Skeletal muscle satellite cell (primary cell): ENCODE data around the gene MVD.

ENCODE experiments used
- H3K27me3 ChIP-seq: 2 replicates; pipeline ENCODE4 v1.7.0; 2013; ENCODE audit warnings: low read length; ENCODE audit not compliant: control insufficient read depth, insufficient read depth
- H3K36me3 ChIP-seq: 2 replicates; pipeline ENCODE4 v1.7.0; 2013; ENCODE audit warnings: mild to moderate bottlenecking, control low read depth, low read length; ENCODE audit not compliant: insufficient read depth
- H3K4me1 ChIP-seq: 2 replicates; pipeline ENCODE4 v1.7.0; 2013; ENCODE audit warnings: low read length; ENCODE audit not compliant: control insufficient read depth, insufficient read depth
- H3K4me2 ChIP-seq: 2 replicates; pipeline ENCODE4 v1.7.0; 2013; ENCODE audit warnings: mild to moderate bottlenecking, low read length
- H3K4me3 ChIP-seq: 2 replicates; pipeline ENCODE4 v1.7.0; 2013; ENCODE audit warnings: low read length
- H3K9ac ChIP-seq: 2 replicates; pipeline ENCODE4 v1.7.0; 2013; ENCODE audit warnings: mild to moderate bottlenecking, low read depth, low read length, moderate library complexity
- H3K9me3 ChIP-seq: replicated peaks from 2 replicates; pipeline ENCODE4 v1.7.0; 2013; ENCODE audit warnings: mild to moderate bottlenecking, control low read depth, low read length

MVD gene

DNA sequence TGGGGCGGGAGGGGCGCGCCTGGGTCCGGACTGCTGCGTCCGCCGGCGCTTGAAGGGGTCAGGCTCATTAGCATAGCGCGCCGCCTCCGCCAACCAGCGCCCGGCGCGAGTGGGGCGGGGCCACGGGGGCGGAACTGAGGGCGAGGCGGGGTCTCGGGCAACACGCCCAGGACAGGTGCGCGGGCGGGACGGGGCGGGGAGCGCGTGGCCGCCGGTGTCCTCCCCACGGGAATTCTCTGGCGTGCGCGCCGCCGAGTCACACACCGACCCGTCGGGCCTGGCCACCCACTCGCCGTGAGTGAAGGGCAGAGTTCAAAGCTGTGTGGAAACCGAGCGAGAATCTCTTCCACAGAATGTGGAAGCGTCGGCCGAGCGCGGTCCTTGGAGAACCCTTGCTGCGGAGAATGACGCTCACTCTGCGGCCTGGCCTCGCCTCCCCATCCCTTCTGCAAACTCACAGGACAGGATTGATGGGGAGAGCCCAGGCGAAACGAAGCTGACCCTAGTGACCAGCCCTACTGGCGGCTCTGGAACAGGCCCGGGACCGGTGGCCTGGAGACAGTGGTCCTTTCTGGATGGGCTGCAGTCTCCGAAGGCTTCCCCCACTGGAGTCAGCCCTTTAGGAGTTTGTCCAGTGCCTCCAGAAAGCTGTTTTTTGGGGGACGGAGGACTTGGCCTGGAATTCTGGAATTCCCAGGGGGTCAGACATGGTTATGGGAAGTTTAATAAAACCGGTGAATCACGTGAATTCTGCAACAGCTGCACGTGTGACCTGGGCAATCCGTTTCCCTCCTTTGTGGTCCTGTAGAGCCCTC lies 23.8 kb upstream of the MVD start, which contains the start of gene SNAI3:
Gene SNAI3 (minus strand): TSS at position 69 of the 815 bp plus-strand sequence. CDS start 101 bp downstream, outside the sequence.
- peaks cover 28% of the 10 kb centered on the region for H3K4me1 ChIP-seq
- peaks cover 51% of the 10 kb centered on the region for H3K27me3 ChIP-seq
- no peaks in the 10 kb centered on the region for H3K9me3 ChIP-seq
- peak within 1 kb of the TSS; percentile 66 for H3K4me3 ChIP-seq
- H3K36me3 ChIP-seq: no peaks in the 10 kb centered on the region
- H3K4me2 ChIP-seq: peak within 1 kb of the TSS; percentile 93
- H3K9ac ChIP-seq: no peak within 1 kb of the TSS

DNA sequence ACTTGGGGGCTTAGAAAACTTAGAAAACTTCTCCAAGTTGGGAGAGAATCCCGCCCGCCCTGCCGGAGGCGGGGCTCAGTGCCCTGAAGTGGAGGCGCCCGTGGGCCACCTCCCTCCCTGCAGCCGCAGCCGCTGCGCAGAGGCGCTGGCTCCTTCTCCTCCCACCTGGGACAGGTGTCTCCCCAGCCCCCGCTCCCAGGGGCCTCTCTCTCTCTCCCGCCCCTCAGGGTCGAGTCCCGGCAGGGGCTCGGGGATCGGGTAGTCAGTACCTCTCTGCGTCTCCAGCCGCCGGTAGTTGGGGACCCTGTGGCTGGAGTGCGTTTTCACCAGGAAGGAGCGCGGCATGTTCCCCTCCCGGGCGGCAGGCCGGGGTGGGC lies 23.2 kb upstream of the MVD start:
- peaks cover 29% of the 10 kb centered on the region for H3K4me1 ChIP-seq
- H3K9me3 ChIP-seq: no peaks in the 10 kb centered on the region
- H3K4me3 ChIP-seq: peak overlapping the region; percentile 66
- H3K4me2 ChIP-seq: peak overlapping the region; percentile 93
- H3K27me3 ChIP-seq: peaks cover 51% of the 10 kb centered on the region
- no peaks in the 10 kb centered on the region for H3K36me3 ChIP-seq
- no peak overlapping the region for H3K9ac ChIP-seq

DNA sequence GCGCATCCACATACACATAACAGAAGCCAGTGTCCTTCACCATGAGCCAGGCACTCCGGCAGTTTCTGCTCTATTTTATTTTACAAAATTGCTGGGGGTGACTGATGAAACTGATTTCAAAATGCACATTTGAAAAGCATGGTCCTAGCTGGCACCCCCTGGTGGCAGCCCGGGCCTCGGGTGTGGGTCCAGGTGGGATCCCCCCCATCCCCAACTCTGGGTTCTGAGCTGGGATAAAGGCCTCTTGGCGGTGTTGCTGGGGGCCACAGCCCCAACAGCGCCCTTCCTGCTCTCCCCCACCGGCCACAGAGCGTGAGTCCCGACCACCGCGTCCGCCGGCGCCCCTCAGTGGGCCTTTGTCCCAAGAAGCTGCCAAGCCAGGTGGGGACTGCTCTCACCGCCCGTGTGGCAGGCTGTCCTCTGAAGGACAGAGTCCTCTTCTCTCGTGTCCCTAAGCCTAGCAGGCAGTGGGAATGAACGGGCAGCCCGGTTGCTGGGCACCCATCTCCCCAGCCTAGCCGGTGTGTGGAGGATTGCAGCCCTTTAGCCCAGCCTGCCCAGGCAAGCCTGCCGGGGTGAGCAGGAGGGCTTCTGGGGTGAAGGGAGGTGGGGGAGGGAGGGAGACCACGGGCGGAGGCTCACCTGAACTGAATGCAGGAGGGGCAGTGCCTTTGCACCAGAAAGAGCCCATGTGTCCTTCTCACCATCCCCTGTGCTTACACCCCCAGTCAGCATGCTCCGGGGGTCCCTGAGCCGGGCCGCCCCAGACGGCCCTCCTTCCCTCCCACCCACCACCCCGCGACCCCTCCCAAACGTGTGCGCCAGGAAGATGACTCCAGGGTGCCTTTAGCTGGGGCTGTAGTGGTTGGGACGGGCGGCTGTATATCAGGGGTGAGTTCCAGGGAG lies 22.5 kb upstream of the MVD start:
- peak overlapping the region; percentile 93 for H3K4me2 ChIP-seq
- peaks cover 29% of the 10 kb centered on the region for H3K4me1 ChIP-seq
- H3K9me3 ChIP-seq: no peaks in the 10 kb centered on the region
- H3K36me3 ChIP-seq: no peaks in the 10 kb centered on the region
- H3K9ac ChIP-seq: no peak overlapping the region
- H3K4me3 ChIP-seq: peak overlapping the region; percentile 66
- H3K27me3 ChIP-seq: peaks cover 45% of the 10 kb centered on the region

DNA sequence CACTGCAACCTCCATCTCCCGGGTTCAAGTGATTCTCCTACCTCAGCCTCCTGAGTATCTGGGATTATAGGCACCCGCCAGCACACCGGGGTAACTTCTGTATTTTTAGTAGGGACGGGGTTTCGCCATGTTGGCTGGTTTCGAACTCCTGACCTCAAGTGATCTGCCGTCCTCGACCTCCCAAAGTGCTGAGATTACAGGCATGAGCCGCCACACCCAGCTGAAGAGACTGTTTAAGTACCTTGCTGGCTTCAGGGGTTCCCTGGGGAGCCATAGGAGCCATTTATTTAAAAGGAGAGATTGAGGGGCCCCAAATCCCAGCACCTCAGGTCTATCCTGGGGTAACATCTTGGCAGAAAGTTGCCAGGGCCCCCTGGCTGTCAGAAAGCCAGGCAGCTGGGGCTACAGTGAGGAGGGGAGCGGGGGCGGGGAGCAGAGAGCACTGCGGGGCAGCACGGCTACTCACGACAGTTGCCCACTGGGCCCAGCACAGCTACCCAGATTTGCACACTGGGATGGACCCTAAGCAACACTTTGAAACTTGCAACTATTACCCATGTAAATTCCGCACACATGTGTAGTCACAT lies 21.8 kb upstream of the MVD start:
- H3K9ac ChIP-seq: no peak overlapping the region
- no peak overlapping the region for H3K4me2 ChIP-seq
- H3K36me3 ChIP-seq: no peaks in the 10 kb centered on the region
- H3K27me3 ChIP-seq: peaks cover 41% of the 10 kb centered on the region
- no peaks in the 10 kb centered on the region for H3K9me3 ChIP-seq
- peaks cover 29% of the 10 kb centered on the region for H3K4me1 ChIP-seq
- no peak overlapping the region for H3K4me3 ChIP-seq

DNA sequence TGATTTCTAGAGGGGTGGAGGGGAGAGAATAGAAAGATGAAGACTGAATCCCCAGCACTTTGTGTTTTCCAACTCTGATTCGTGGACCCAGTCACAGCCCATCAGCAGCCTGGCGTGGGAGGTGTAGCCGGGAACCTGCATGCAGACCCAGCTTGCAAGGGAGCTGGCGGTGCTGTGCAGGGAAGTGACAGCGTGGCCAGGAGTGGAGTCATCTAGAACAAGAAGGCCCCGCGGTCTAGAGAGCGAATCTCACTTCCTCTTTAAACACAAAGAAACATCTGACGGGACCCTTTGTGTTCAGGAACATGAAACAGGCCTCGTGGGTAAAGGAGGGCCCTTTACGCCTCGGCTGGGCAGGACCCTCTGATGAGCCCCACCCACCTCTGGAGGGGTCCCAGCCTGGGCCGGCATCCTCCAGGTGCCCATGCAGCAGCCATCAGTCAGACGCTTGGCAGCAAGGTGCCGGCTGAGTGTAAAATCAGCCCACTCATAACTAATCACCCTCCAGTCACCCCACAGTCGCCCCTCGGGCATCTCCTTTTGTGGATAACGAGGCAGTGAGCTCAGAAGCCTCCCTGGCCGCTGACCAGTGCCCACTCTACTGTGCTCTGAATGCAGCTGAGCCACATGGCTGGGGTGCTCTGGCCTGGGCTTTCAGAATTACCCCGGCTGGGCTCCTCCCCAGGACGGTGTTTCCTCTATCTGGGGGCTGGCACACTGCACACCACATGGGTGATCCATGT lies 19.0 kb upstream of the MVD start:
- no peaks in the 10 kb centered on the region for H3K9me3 ChIP-seq
- no peaks in the 10 kb centered on the region for H3K36me3 ChIP-seq
- peaks cover 47% of the 10 kb centered on the region for H3K27me3 ChIP-seq
- no peak overlapping the region for H3K4me2 ChIP-seq
- H3K9ac ChIP-seq: no peak overlapping the region
- no peak overlapping the region for H3K4me3 ChIP-seq
- H3K4me1 ChIP-seq: peaks cover 33% of the 10 kb centered on the region

DNA sequence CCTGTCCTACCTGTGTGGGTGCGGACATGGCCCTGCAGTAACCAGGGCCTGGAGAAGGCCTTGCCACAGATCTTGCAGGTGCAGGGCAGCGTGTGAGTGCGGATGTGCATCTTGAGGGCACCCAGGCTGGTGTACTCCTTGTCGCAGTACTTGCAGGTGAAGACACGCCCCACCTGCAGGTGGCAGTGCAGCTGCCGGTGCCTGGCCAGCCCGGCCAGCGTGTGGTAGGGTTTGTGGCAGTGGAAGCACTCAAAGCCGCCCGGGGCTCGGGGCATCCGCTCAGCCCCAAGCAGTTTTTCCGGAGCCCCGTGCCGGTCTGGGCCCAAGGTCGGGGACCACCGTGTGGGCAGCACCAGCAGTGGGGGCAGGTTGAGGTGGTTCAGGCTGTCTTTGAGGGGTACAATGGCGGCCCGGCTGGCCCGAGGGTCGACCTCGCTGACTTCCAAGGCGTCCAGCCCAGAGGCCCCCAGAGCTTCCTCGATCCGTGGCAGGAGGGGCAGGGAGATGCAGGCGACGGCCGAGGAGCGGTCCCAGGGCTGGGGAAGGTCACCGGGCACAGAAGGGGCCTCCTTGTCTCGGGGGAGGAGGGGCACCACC lies 18.3 kb upstream of the MVD start:
- Histone ChIP-seq H3K27me3 (peaks cover 54% of the 10 kb centered on the region), H3K9me3 (no peaks in the 10 kb centered on the region), H3K36me3 (no peaks in the 10 kb centered on the region), H3K4me2 (no peak overlapping the region), H3K4me3 (no peak overlapping the region), H3K9ac (no peak overlapping the region), H3K4me1 (peaks cover 28% of the 10 kb centered on the region)

DNA sequence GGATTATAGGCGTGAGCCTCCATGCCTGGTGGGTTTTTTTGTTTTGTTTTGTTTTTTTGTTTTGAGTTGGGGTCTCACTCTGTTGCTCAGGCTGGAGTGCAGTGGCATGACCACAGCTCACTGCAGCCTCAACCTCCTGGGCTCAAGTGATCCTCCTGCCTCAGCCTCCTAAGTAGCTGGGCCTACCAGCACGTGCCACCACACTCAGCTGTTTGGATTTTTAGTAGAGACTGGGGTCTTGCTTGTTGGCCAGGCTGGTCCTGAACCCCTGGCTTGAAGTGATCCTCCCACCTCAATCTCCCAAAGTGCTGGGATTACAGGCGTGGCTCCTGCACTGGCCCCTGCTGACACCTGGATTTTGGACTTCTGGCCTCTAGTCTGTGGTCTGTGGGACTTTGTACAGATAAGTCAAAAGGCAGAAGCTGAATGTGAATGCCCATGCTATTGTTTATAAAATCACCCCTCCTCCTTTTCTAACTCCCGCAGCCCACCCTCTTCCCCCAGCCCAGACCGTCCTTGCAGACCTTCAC lies 17.7 kb upstream of the MVD start:
- H3K4me3 ChIP-seq: no peak overlapping the region
- H3K4me1 ChIP-seq: peaks cover 22% of the 10 kb centered on the region
- H3K9ac ChIP-seq: no peak overlapping the region
- no peaks in the 10 kb centered on the region for H3K36me3 ChIP-seq
- peaks cover 53% of the 10 kb centered on the region for H3K27me3 ChIP-seq
- no peak overlapping the region for H3K4me2 ChIP-seq
- H3K9me3 ChIP-seq: no peaks in the 10 kb centered on the region

DNA sequence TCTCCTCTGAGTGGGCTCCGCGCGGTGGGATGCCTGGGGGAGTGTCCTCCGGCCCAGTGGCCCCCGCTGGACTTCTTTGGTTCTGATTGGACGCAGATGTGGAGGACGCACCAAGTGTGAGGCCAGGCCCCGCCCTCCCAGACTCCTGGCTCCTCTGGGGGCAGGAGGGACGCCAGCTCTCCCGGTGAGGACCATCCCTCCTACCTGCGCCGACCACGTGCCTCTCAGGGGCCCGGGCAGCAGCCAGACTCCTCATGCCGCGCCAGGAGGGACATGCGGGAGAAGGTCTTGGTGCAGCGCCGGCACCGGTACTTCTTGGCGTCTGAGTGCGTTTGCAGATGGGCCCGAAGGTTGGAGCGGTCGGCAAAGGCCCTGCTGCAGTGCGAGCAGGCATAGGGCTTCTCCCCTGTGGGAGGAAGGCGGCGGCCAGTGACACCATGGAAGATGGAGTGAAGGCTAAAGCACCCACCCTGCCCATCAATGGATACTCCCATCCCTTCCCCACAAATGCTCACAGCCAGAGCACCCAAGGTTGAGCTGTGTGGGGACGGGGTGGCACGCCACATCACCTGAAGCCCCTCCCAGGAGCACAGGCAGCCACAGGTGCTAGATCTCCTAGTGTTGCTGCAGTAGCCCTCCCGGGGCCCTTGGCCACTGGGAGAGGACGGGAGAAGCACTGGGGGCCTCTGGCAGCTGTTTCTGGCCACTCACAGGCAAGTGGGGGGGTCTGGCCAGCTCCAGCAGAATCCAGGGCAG lies 15.5 kb upstream of the MVD start:
- Histone ChIP-seq H3K9ac (no peak overlapping the region), H3K36me3 (peaks cover 3% of the 10 kb centered on the region), H3K9me3 (no peaks in the 10 kb centered on the region)

DNA sequence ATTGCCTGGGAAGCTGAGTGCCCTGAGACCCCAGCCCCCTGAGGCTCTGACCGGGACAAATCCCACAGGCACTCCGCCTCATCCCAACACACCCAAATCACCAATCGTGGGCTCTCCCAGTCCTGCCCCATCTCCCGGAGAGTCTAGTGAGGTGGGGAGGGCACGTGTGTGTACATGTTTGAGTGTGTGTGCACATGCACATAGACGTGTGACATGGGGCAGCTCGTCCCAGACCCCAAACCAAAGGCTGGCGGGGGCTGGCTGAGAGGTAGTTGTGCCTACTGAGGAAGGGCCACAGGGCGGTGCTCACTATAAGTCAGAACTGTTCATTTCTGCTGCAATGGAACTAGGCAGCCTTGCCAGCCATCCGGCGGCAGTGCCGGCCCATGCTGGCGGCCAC lies 14.8 kb upstream of the MVD start:
- Histone ChIP-seq H3K4me2 (peak overlapping the region; percentile 37), H3K9me3 (no peaks in the 10 kb centered on the region), H3K27me3 (peaks cover 43% of the 10 kb centered on the region), H3K4me1 (peaks cover 13% of the 10 kb centered on the region), H3K4me3 (no peak overlapping the region), H3K36me3 (peaks cover 3% of the 10 kb centered on the region), H3K9ac (no peak overlapping the region)

More for the DNA sequence above, 15.5 kb upstream of the MVD start:
- Histone ChIP-seq H3K27me3 (peaks cover 43% of the 10 kb centered on the region), H3K4me3 (no peak overlapping the region), H3K4me2 (peak overlapping the region; percentile 37), H3K4me1 (peaks cover 13% of the 10 kb centered on the region)
